Endothelial cell of umbilical vein (primary cell): Measurements from ENCODE around the gene MYO5B. TPM values are rescaled to one million over a fixed set of nuclear protein-coding genes. Genes with fewer than 3 reads are reported as not detected.

Experiments used
- BruUV-seq: library from RNA; stranded (reverse); fragments of 400-500 nt; replicated peaks from 2 replicates; lab custom pipeline; 2021; lab: Mats Ljungman, UMichigan
- CTCF ChIA-PET: fragments of 300-600, 350-600 bp; sonication (Branson Sonifier 250); formaldehyde crosslinking; loops from one replicate; lab custom pipeline; 2021; ENCODE audit warnings: antibody characterized with exemption, inconsistent platforms; lab: Charles Lee
- POLR2A ChIA-PET: fragments of 300-600, 350-600 bp; sonication (Branson Sonifier 250); formaldehyde crosslinking; loops from one replicate; lab custom pipeline; 2021; ENCODE audit warnings: antibody characterized with exemption, inconsistent platforms; lab: Charles Lee
- DNase-seq: peaks from one replicate; pipeline ENCODE4 v3.0.0-alpha.2; 2011; ENCODE audit warnings: low read depth, low spot score
- FAIRE-seq: peaks from 2 replicates; lab custom pipeline; 2011; peaks lifted over from hg19 to GRCh38; lab: Jason Lieb, UNC
- H2AFZ ChIP-seq: 2 replicates; pipeline ENCODE4 v1.6.0; 2012; ENCODE audit warnings: low read depth, low read length, control low read depth, inconsistent platforms
- H3K27ac ChIP-seq: 2 replicates; pipeline ENCODE4 v1.5.1; 2011; ENCODE audit warnings: low read depth, mild to moderate bottlenecking, control low read depth, low read length, moderate library complexity; ENCODE audit not compliant: insufficient read depth
- H3K27me3 ChIP-seq, 2 experiments: 2 replicates each; pipeline versions ENCODE4 v1.6.0 to v1.6.1; 2011; ENCODE audit warnings: low read length in 2 of 2, mixed read lengths in 1 of 2; ENCODE audit not compliant: control insufficient read depth in 2 of 2, insufficient read depth in 2 of 2
- H3K36me3 ChIP-seq, 2 experiments: 2 replicates in 1 of 2; 3 replicates in 1 of 2; pipeline ENCODE4 v1.5.1; 2011; ENCODE audit warnings: low read length in 2 of 2, mild to moderate bottlenecking in 1 of 2, moderate library complexity in 1 of 2; ENCODE audit not compliant: control insufficient read depth in 2 of 2, insufficient read depth in 2 of 2; ENCODE audit errors: extremely low read depth in 1 of 2
- H3K4me1 ChIP-seq: 3 replicates; pipeline ENCODE4 v1.5.1; 2011; ENCODE audit warnings: mild to moderate bottlenecking, low read length; ENCODE audit not compliant: control insufficient read depth, insufficient read depth; ENCODE audit errors: extremely low read depth
- H3K4me2 ChIP-seq: 2 replicates; pipeline ENCODE4 v1.6.1; 2011; ENCODE audit warnings: low read length, control low read depth, mixed read lengths; ENCODE audit not compliant: insufficient read depth
- H3K4me3 ChIP-seq, 3 experiments: fragments of 200-600 bp in 1 of 3; sonication (generic), shearing (Covaris generic) in 1 of 3; replicated peaks in 1 of 3; 2 replicates each; pipeline ENCODE4 v1.5.1; 2011 to 2016; ENCODE audit warnings: control low read depth in 3 of 3, low read length in 3 of 3, mild to moderate bottlenecking in 2 of 3, inconsistent platforms in 1 of 3, low read depth in 1 of 3, moderate library complexity in 1 of 3; ENCODE audit not compliant: insufficient read depth in 1 of 3
- H3K79me2 ChIP-seq: 2 replicates; pipeline ENCODE4 v1.6.0; 2012; ENCODE audit warnings: low read length, inconsistent platforms; ENCODE audit not compliant: control insufficient read depth, insufficient read depth
- H3K9ac ChIP-seq: replicated peaks from 2 replicates; pipeline ENCODE3; 2011; ENCODE audit warnings: low read length, control low read depth; ENCODE audit not compliant: insufficient read depth; ENCODE audit errors: extremely low read depth
- H3K9me1 ChIP-seq: replicated peaks from 3 replicates; pipeline ENCODE4 v1.6.0; 2011; ENCODE audit warnings: mild to moderate bottlenecking, low read length; ENCODE audit not compliant: control insufficient read depth, insufficient read depth; ENCODE audit errors: extremely low read depth
- H3K9me3 ChIP-seq: replicated peaks from 2 replicates; pipeline ENCODE4 v1.5.1; 2012; ENCODE audit warnings: low read length, inconsistent platforms; ENCODE audit not compliant: control insufficient read depth, insufficient read depth
- H4K20me1 ChIP-seq: replicated peaks from 2 replicates; pipeline ENCODE3; 2011; ENCODE audit warnings: mild to moderate bottlenecking, low read length; ENCODE audit not compliant: control insufficient read depth, insufficient read depth; ENCODE audit errors: extremely low read depth
- EZH2 ChIP-seq: IDR thresholded peaks from 2 replicates; pipeline ENCODE4 v1.6.1; 2012; ENCODE audit warnings: borderline replicate concordance, low read depth, mild to moderate bottlenecking, moderate library complexity, low read length, inconsistent platforms; ENCODE audit not compliant: severe bottlenecking
- FOS ChIP-seq: IDR thresholded peaks from 2 replicates; pipeline ENCODE4 v1.6.1; 2011; ENCODE audit warnings: mild to moderate bottlenecking, low read length, moderate library complexity, borderline replicate concordance; ENCODE audit not compliant: insufficient read depth
- GATA2 ChIP-seq: IDR thresholded peaks from 2 replicates; pipeline ENCODE4 v1.7.0; 2011; ENCODE audit warnings: low read depth, mild to moderate bottlenecking, moderate library complexity, mixed read lengths, low read length; ENCODE audit not compliant: insufficient read length, insufficient read depth
- JUN ChIP-seq: IDR thresholded peaks from 2 replicates; pipeline ENCODE4 v1.6.1; 2011; ENCODE audit warnings: borderline replicate concordance, low read depth; ENCODE audit not compliant: insufficient read length, insufficient read depth
- MYC ChIP-seq: IDR thresholded peaks from one replicate; pipeline ENCODE4 v1.6.1; 2011; ENCODE audit warnings: mild to moderate bottlenecking, low read depth, low read length
- POLR2A ChIP-seq: IDR thresholded peaks from 2 replicates; pipeline ENCODE4 v1.6.1; 2012; ENCODE audit warnings: low read depth, mild to moderate bottlenecking, control low read depth, low read length
- POLR2AphosphoS5 ChIP-seq: IDR thresholded peaks from 2 replicates; pipeline ENCODE4 v1.6.1; 2012; ENCODE audit warnings: low read depth, mild to moderate bottlenecking, control low read depth, low read length, moderate library complexity; ENCODE audit not compliant: insufficient read depth
- dilution Hi-C: fragments of 300-500 bp; cut with MboI; formaldehyde crosslinking; loops from one replicate; pipeline ENCODE4 v1.15.0; 2019; ENCODE audit warnings: low sequenced_read_pairs; ENCODE audit not compliant: extremely low pct_ligation_motif_present
- intact Hi-C: fragments of 100-400 bp; cut with micrococcal nuclease; formaldehyde crosslinking; loops from one replicate; pipeline ENCODE4 v1.10.0; 2022
- polyA plus RNA-seq, 4 experiments: library from polyadenylated mRNA; depleted of rRNA in 3 of 4; stranded (reverse) in 3 of 4; unstranded in 1 of 4; fragments of >200 nt; gene quantifications; 2 replicates each; pipeline versions ENCODE4 v1.2.1 to v1.2.3, GENCODE V29; 2011 to 2012; ENCODE audit warnings: missing spikeins in 1 of 4
- total RNA-seq: library from RNA; stranded (reverse); gene quantifications from 2 replicates; pipeline ENCODE4 v1.2.3, GENCODE V29; 2021
- TF ChIP-seq, protein P1 (sequence below), 2 donors: IDR thresholded peaks; 1 replicate in 1 of 2; 2 replicates in 1 of 2; pipeline ENCODE4 v1.5.1; 2011; ENCODE audit warnings: low read length in 2 of 2, mild to moderate bottlenecking in 2 of 2, moderate library complexity in 2 of 2, control low read depth in 1 of 2, inconsistent platforms in 1 of 2, low read depth in 1 of 2; ENCODE audit not compliant: insufficient read depth in 1 of 2; ENCODE audit errors: extremely low read depth in 1 of 2
- TF ChIP-seq, protein P2 (sequence below): IDR thresholded peaks from 2 replicates; pipeline ENCODE4 v1.6.1; 2011; ENCODE audit not compliant: insufficient read depth, insufficient read length

MYO5B gene
- total and polyA plus RNA-seq, 2 donors (not counting 3 experiments of a cell fraction or from before 2014, with no cell fraction given), result 0.54 to 1.1 TPM

DNA sequence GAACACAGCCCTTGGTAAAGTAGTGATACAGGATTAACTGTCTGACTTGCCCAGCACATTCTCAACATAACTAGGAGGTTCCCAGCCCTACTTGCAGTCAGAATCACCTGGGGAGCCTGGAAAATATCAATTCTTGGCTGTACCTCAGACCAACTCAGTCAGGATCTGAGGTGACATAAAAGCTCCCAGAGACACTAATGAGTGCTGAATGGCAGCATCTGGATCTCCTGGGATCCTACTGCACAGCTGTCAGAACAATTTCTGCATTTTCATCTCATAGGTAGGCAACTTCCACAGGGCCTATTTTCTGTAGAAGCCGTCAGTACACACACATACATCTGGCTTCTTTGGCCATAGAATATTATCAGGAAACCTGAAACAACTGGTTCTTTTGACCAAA, 138.8 kb downstream of the MYO5B start:
- Histone ChIP-seq H3K27me3 (no peaks in the 10 kb centered on the region), H3K4me2 (no peak overlapping the region), H3K9me1 (no peaks in the 10 kb centered on the region), H4K20me1 (no peaks in the 10 kb centered on the region), H3K79me2 (no peaks in the 10 kb centered on the region), H3K4me3 (no peak overlapping the region), H3K9ac (no peak overlapping the region), H3K27ac (no peak overlapping the region), H3K36me3 (no peaks in the 10 kb centered on the region), H3K9me3 (no peaks in the 10 kb centered on the region), H3K4me1 (no peaks in the 10 kb centered on the region), H2AFZ (no peak overlapping the region)
- CTCF ChIA-PET, result no interaction called here
- TF ChIP-seq GATA2 (no peak), MYC (no peak), FOS (no peak), POLR2AphosphoS5 (no peak), EZH2 (no peak), JUN (no peak), POLR2A (no peak)
- TF ChIP-seq, protein P1, sequence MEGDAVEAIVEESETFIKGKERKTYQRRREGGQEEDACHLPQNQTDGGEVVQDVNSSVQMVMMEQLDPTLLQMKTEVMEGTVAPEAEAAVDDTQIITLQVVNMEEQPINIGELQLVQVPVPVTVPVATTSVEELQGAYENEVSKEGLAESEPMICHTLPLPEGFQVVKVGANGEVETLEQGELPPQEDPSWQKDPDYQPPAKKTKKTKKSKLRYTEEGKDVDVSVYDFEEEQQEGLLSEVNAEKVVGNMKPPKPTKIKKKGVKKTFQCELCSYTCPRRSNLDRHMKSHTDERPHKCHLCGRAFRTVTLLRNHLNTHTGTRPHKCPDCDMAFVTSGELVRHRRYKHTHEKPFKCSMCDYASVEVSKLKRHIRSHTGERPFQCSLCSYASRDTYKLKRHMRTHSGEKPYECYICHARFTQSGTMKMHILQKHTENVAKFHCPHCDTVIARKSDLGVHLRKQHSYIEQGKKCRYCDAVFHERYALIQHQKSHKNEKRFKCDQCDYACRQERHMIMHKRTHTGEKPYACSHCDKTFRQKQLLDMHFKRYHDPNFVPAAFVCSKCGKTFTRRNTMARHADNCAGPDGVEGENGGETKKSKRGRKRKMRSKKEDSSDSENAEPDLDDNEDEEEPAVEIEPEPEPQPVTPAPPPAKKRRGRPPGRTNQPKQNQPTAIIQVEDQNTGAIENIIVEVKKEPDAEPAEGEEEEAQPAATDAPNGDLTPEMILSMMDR (IDR thresholded peaks at IDR 0.05; ENCODE audit: extremely low read depth in 1 of 2, insufficient read depth in 1 of 2, low read depth in 1 of 2, low read length in 2 of 2), result no peak
- TF ChIP-seq, protein P2, sequence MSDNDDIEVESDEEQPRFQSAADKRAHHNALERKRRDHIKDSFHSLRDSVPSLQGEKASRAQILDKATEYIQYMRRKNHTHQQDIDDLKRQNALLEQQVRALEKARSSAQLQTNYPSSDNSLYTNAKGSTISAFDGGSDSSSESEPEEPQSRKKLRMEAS, result no peak
- no peak for FAIRE-seq
- intact Hi-C loops (no loop called here), dilution Hi-C loops (no loop called here)
- POLR2A ChIA-PET, result no interaction called here
- no peak for DNase-seq
- BruUV-seq, result no TSS peak
